ENCODE data around the gene RNF150.

GRCh38 chr4:140944199-140944515, 189.1 kb downstream of the RNF150 start:
- no peak for TF ChIP-seq CTCF (IDR thresholded peaks at IDR 0.05; ENCODE audit: insufficient read depth, low read length)
- TF ChIP-seq REST (IDR thresholded peaks at IDR 0.05; ENCODE audit: insufficient replicate concordance, low read depth): no peak
